GM19452 (cell line): ENCODE measurements around the gene FTO.
"Not testable (repeated sequence)": the region's sequence is repeated elsewhere in the genome, so short reads cannot be mapped to it uniquely, and the experiment has no call there.

Experiments used
- ATAC-seq: cut with Tn5 transposase; IDR thresholded peaks from one replicate; pipeline ENCODE4 v1.9.1; 2021; ENCODE audit not compliant: unreplicated experiment

Gene FTO

DNA sequence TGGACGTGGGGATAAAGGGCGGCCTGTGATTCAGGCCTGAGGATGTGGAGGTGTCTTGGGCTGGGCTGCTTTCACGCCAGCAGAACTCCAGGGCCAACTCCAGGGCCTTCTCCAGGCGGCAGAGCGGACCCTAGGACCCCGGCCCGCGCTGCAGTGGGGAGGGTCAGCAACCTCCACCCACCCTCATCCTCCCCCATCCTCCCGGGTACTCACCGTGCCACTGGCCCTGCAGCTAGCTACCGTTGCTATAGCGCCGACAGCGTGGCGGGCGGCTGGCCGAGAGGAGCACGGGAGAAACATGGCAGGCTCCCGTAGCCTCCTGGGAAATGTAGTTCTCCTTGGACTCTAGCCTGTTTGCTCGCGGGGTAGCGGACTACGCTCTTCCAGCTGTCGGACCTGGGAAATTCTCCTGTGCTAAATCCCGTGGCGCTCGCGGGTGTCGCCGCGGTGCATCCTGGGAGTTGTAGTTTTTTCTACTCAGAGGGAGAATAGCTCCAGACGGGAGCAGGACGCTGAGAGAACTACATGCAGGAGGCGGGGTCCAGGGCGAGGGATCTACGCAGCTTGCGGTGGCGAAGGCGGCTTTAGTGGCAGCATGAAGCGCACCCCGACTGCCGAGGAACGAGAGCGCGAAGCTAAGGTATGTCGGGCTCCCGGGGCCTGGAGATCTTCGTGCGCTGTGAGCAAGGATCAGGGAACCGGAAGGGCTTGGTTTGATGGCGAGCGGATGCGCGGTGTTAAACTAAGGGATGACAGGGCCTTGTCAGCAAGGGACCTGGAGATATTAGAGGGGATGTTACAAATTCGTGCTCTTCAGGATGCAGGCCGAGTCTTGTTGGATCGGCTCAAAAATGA lies at the start of gene FTO, which contains the start of gene RPGRIP1L:
Gene FTO (plus strand): TSS at position 567 of the 855 bp plus-strand sequence.
Gene RPGRIP1L (minus strand): TSS at position 270 of the 855 bp plus-strand sequence. CDS start 3,136 bp downstream, outside the sequence.
- peak; percentile 98 for ATAC-seq

DNA sequence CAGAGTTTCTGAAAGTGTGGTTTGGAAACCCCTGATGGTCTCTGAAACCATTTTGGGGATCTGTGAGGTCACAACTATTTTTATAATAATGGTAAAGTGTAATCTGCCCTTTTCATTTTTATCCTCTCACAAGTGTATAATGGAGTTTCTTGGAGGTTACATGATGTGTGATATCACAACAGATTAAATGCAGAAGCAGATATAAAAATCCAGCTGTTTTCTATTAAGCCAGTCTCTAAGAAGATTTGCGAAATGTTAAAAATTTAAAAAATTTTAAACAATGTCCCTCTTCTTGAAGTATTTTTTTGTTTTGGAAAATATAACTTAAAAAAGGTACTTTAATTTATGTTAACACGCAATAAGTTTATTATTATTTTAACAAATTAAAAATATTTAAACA lies 49.0 kb upstream of the FTO start:
- ATAC-seq: no peak

DNA sequence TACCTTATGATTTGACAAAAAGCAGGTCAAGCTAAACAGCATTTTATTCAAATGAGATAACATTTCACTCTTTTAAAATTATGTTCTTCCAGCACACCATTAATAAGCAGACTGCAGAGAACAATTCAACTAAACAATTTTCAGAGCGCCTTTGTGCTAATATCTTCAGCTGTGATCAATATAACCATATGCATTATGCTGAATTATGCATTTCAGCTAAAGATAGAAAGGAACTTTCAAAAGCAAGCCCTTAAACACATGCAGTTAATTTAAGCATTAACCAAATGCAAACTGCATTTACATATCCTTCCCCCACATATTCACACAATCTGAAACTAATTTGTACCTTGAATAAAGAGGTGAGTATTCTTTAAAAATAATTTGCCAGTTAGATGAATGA lies 41.9 kb upstream of the FTO start:
- ATAC-seq: no peak

DNA sequence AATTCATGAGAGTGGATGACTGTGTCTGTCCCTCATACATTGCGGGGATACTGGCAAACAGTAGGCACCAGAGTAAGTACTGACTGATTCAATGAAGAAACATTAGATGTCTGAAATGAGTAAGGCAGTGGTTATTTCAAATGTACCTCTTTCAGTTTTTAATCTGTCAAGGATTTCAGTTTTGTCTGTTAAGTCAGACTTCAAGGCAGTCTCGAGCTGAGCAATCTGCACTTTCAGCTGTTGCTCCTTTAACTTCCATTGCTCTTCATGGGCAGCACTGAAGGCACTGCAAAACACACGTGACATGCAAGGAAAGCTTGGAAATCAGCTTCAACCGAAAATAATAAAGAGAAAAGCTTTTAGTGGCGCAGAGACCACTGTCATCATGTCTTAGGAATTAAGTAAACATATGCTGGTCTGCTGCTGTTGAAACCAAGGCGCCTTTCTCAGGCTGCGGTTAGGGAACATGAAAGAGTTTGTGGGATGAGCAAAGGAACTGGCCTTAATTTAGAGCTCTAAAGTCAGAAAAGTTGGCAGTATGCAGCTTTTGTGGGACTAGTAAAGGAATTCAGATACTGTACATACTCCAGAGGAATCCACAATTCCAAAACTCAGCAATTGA lies 39.1 kb upstream of the FTO start:
- ATAC-seq: no peak

DNA sequence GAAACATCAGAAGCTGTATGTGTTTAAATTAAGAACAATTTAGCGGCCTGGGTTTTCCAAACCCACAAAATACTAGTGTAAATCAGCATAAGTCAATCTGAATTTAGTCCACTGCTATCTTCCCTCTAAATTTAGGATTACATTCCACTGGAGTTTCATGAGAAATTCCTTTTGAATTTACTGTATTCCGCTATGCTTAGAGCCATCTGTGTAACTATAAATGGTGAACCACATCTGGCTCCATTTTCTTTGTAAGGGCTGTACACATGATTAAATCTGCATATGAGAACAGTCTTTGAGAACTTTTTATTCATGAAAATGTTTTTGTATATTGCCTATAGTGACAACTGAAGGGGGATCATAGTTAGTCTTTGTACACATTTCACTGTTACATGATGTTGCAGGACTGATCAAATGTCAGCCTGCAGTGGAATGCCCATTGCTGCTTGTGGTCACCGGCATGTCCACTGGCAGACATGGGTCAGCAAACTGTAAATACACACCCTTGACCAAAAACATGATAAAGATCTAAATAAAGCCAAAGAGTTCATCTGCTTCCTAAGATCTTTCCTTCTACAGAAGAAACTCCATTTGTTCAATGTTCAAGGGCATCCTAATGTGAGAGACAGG lies 37.1 kb upstream of the FTO start:
- no peak for ATAC-seq

DNA sequence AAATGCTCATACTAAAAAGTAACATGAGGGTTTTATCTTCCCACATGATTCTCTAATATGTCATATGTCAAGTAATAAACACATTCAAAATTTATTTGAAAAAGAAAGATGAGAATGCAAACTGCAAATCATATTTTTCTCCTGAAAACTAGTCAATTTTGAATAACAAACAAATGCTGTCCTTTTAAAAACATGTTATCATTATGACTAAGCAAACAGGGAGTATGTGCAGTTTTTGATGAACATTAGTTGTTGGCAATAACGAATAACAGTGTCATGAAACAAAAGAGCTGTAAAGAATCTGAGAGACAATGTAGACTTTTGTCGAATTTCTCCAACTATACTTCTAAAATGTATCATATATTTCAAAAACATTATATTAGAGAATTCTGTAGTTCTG lies 35.1 kb upstream of the FTO start:
- no peak for ATAC-seq

DNA sequence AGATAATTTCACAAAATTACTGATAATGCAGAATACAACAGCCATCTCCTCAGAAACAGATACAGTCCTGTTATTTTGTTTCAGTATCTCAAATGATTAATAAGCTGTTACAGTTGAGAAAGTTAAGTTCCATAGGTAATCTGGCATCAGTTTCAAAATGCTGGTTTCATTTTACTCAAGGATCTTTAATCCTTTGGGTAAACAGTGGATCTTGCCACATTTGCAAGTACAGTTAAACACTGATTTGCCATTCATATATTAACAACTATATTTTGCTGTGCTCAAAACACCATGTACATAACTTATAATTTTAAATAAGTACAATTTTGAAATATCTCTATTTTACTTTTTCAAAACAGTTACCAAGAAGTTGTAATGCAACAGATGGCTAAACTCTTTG lies 31.5 kb upstream of the FTO start:
- no peak for ATAC-seq

DNA sequence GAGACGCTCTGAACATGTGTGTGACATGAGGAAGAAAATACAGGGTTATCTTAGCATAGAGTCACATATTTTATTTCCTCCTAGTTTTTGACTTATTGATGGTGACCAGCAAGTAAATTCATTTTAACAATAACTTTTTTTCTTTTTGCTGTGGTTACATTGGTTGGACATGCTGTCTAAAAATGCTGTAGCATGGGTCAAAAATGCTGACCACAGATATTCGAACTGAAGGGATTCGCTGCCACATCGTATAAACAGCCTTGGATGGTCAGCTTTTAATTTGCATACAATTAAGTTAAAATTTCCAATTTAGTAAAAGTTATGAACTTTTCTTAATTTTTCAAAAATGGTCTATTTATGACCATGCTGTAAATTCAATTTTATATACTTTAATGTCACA lies 30.8 kb upstream of the FTO start:
- ATAC-seq: no peak

DNA sequence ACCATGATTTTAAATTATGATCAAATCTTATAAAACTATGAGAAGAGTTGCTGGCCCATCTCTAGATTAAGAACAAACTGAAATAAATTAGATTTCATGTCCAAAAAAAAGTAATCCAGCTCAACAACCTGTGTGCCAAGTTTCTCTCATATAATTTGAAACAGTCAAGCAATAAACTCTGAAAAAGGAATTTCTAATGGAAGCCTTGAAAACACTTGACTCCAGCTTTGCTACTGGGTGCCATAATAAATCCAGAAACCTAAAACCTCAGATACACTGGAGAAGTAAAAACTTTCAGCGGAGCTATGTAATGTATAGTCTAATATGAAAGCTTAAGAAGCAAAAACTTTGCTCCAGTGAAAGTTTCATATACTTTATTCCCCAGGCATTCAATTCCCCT lies 25.8 kb upstream of the FTO start:
- no peak for ATAC-seq

DNA sequence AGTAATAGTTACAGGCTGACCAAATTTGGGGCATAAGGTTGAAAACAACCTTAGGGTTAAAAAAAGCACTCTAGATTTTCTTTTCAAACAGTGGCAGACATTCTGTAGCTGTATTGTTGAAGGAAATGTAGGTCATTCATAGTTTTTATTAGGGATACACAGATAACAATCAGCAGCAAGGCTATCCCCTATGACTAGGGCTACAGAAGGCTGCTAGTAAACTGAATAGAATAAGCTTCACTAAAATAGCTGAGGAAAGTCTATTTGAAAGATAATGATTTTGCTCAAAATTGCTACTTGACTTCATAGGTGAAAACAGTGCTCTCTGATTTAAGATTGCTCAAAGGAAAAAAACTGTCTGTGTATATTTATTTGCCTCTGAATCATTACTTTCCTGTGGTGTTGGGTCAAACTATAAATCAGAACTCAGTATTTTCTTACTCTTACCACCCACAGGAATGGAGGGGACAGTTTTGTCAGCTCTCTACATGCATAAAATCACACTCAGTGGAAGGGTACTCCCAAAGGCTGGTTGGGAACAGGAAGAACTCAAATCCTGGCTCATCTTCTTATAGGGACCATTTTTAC lies 25.1 kb upstream of the FTO start:
- no peak for ATAC-seq

DNA sequence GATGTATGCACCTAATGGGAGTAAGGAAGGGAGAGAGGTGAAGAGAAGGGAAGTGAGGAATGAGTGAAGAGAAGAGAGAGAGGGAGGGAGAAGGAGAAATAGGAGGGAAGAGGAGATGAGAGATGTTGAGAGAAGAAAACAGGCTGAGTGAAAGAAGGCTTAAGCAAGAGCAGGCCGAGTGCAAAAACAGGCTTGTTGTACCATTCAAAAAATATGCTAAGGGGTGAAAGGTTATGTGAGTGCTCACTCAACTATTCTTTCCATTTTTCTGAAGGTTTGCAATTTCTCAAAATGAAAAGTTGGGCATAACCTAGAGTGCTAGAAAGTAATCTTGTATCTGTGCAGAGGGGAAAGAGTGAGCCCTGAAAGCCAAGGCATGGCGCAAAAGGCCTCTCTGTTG lies 23.2 kb upstream of the FTO start:
- no peak for ATAC-seq

DNA sequence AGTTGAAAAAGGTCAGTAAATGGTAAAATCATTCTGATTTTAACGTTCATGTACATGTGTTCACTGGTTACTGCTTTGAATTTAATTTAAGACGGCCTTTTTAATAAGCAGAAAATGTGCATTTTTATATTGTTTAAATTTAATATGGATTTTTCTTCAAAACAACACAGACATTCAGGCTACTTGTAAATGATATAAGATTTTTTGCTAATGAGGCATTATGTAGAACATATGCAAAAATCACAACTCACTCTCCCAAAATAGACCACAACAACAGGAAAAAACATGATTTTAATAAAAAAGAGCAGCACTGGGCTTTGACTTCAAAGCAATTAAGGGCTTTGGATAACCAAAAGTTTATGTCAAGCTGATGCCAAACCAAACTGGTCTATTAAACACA lies 22.6 kb upstream of the FTO start:
- ATAC-seq: no peak

DNA sequence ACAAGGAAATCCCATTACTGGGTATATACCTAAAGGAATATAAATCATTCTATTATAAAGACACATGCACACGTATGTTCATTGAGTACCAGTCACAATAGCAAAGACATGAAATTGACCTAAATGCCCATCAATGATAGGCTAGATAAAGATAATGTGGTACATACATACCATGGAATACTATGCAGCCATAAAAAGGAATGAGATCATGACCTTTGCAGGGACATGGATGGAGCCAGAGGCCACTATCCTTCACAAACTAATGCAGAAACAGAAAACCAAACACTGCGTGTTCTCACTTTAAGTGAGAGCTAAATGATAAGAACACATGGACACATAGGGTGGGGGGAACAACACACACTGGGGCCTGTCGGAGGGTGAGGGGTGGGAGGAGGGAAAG lies 18.6 kb upstream of the FTO start:
- not testable (repeated sequence) for ATAC-seq

DNA sequence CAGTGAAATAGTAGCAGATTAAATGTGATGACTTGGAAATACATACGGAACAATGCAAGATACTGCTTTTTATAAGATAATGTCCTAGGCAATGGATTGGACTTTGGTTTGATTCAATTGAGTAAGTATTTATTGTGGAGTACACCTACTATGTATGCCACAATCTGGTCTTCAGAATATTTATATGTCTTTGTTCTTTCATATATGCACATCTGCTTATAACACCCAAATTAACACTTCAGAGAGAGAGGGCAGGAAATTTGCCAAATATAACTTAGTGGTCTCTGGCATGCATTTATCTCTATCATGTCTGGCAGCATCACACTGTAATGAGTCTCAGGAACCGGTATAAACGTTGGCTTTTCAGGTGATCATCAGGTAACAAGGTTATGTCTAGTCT lies 17.2 kb upstream of the FTO start:
- no peak for ATAC-seq

DNA sequence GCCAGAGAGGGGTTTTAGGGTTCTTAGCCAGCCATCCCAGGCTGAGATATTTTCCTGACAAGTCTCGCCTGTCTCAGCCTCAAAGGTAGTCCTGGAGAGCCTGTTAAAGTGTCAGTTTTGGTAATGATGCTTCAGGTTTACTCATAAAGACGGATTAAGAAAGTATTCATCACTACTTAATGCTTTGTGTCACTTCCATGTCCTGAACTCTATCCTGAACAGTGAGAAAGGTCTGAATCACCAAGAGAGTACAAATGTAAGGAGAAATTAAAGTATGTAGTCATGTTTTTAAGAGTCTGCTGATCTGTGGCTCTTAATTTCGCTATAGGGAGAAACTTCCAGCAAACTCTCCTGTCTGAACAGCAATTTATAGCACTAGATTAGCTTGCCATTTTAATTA lies 14.3 kb upstream of the FTO start:
- no peak for ATAC-seq

DNA sequence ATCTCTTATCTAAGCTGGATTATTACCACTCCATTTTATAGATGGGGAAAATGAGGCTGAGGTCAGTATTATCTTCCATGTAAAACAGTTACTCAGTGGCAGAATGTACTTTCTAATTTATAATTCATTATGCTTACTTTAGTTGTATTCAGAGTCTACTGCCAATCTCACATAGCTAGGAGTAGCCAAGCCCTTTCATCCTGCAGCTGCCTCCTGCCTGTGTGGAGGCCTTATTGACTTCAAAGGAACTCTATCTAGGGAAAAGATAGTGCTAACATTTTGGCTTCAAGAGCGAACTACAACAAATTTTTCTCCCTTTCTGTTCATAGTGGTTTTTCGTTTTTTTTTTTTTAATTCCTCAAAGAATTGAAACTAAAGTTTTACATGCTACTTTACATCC lies 13.2 kb upstream of the FTO start:
- no peak for ATAC-seq

DNA sequence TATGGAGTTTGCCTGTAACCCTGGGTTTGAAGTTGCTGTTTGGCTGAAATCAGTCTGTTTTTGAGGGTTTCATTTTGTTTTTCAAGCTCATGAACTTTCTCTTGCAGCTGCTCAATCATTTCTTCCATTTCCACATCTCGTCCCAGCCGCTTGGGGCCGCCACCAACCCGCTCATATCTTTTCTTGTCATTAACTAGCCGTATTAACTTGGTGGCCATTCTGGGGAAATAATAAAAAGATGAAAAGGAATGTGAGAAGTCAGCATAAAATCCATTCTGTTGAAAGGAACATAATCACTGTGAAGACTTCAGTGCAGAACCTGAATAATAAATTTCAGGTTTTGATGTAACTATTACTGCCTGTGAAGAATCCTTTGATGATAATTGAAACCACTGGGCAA lies 11.8 kb upstream of the FTO start:
- ATAC-seq: no peak

DNA sequence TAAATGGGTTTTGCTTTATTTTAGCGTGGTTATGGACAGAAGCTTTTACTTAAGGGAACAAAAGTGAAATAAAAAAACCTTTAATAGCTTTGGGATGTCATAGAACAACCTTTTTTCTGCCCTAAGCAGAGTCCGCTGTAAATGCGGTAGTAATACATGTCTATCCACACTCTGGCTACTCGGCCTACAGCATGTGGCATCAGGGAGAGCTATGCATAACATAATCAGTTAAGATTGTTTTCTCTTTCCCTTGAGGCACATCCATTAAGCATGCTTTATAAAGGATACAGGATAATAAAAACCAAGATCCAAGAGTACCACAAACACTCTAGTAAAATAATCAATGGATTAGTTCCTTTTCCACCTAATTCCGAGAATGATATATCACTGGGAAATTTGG lies 10.6 kb upstream of the FTO start:
- ATAC-seq: no peak

DNA sequence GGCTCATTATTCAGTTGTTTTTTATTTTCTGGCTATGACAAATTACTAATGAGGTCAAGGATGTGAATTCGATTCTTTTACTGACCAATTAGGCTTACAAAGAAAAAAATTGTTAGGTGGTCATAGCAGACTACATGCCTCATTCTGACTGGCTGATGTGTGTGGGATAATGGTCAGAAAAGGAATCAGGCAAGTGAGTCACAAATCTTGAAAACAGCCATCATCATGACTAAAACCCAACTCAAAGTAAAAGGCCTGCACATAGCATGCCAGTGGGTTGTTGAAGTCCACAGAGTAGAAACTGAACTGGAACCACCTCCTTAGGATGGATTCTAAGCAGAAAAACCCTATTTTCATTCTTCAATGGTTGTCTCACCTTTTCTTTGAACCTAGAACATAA lies 8.9 kb upstream of the FTO start:
- no peak for ATAC-seq

DNA sequence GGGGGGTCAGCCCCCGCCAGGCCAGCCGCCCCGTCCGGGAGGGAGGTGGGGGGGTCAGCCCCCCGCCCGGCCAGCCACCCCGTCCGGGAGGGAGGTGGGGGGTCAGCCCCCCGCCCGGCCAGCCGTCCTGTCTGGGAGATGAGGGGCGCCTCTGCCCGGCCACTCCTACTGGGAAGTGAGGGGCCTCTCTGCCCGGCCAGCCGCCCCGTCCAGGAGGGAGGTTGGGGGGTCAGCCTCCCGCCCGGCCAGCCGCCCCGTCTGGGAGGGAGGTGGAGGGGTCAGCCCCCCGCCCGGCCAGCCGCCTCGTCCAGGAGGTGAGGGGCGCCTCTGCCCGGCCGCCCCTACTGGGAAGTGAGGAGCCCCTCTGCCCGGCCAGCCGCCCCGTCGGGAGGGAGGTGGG lies 5.7 kb upstream of the FTO start:
- not testable (repeated sequence) for ATAC-seq

DNA sequence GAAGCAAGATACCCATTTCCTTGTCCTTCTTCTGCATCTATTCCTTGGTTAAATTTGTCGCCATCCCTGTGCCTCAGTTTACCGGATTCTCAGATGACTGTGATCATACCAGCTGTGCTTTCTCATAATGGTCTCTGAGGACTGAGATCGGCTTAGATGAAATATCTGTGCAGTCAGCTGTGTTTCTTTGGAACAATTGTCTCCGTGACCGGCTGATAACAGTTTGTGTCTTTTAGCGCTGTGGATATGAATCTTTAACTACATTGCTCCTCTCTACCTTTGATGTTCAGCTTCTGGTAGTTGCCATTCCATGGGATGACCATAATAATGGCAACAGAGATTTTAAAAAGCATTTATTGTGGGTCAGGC lies 473 bp downstream of the FTO start:
- ATAC-seq: no peak

DNA sequence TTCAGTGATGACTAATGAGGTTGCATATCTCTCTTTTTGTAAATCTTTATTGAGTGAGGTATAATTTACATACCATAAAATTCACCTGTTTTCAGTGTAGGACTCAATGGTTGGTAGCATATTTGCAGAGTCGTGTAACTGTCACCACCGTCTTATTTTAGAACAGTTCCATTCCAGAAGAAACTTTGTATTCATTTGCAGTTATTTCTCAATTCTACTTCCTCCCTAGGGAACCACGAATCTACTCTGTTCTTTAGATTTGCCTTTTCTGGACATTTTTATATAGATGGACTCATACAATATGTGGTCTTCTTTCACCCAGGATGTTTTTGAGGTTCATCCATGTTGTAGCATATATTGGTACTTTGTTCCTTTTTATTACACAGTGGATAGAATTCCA lies 3.7 kb downstream of the FTO start:
- ATAC-seq: no peak
